Measurements from ENCODE around the gene IFIT3. TPM values are rescaled to one million over a fixed set of nuclear protein-coding genes. Genes with fewer than 3 reads are reported as not detected.

IFIT3 gene
- total and polyA plus RNA-seq, 8 donors, result 2.3 to 11.6 (median 3.9) TPM

DNA sequence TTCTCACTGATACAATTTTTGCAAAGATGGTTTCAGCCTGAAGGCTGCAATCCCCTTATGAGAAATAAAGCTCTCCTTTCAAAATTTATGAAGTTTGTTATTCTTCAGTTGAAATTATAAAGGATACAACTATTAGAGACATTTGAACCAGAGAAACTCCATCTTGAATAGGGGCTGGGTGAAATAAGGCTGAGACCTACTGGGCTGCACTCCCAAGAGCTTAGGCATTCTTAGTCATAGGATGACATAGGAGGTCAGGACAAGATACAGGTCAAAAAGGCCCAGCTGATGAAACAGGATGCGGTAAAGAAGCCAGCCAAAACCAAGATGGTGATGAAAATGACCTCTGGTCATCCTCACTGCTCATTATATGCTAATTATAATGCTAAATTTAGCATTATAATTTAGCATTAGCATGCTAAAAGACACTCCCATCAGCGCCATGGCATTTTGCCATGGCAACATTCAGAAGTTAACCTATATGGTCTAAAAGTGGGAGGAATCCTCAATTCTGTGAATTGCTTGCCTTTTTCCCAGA, 27.7 kb downstream of the IFIT3 start:
- Histone ChIP-seq H3K27me3 (no peaks in the 10 kb centered on the region), H3K4me1 (peaks cover 0 to 8% (median 6%) of the 10 kb centered on the region in 3 donors), H3K27ac (no peak overlapping the region), H3K4me3 (no peak overlapping the region), H3K36me3 (no peaks in the 10 kb centered on the region), H3K9me3 (no peaks in the 10 kb centered on the region)
- no peak for ATAC-seq
- intact Hi-C loops (cut with DNase I), result no loop called here
- WGBS, 2 donors, result 90 to 100% methylated on average over 2 of the region's 2 CpGs
- DNase-seq, result no peak
- TF ChIP-seq CTCF (IDR thresholded peaks at IDR 0.05), result no peak
- no peak for FAIRE-seq

GRCh38 chr10:89357096-89357495, 29.3 kb downstream of the IFIT3 start:
- WGBS, 2 donors, result 78 to 82% methylated on average over 1 of the region's 1 CpG
- Histone ChIP-seq H3K4me1 (no peaks in the 10 kb centered on the region), H3K27ac (no peak overlapping the region), H3K9me3 (no peaks in the 10 kb centered on the region), H3K27me3 (no peaks in the 10 kb centered on the region), H3K36me3 (no peaks in the 10 kb centered on the region), H3K4me3 (no peak overlapping the region)
- intact Hi-C loops (cut with DNase I), result no loop called here
- ATAC-seq (no peak), DNase-seq (no peak), FAIRE-seq (no peak)
- TF ChIP-seq CTCF (IDR thresholded peaks at IDR 0.05), result no peak

DNA sequence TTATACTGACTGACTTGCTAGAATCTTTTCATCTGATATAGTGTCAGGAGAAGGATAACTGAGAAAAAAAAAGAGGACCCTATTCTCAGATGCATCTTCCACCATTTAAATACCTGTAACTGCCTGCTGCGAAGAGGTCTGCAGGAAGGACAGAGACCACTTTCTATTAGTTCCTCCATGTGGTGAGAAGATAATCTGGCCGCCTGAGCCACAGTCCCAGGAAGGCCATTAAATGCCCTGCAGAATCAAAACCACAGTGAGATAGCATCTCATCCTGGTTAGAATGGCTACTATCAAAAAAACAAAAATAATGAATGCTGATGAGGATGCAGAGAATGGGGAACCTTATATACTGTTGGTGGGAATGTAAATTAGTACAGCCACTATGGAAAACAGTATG, 30.2 kb downstream of the IFIT3 start:
- no peak for TF ChIP-seq CTCF (IDR thresholded peaks at IDR 0.05)
- Histone ChIP-seq H3K4me1 (no peaks in the 10 kb centered on the region), H3K27me3 (no peaks in the 10 kb centered on the region), H3K4me3 (no peak overlapping the region), H3K27ac (no peak overlapping the region), H3K9me3 (no peaks in the 10 kb centered on the region), H3K36me3 (no peaks in the 10 kb centered on the region)
- FAIRE-seq (no peak), DNase-seq (no peak), ATAC-seq (no peak)
- WGBS, 2 donors, result 85 to 90% methylated on average over 2 of the region's 2 CpGs
- intact Hi-C loops (cut with DNase I), result no loop called here

DNA sequence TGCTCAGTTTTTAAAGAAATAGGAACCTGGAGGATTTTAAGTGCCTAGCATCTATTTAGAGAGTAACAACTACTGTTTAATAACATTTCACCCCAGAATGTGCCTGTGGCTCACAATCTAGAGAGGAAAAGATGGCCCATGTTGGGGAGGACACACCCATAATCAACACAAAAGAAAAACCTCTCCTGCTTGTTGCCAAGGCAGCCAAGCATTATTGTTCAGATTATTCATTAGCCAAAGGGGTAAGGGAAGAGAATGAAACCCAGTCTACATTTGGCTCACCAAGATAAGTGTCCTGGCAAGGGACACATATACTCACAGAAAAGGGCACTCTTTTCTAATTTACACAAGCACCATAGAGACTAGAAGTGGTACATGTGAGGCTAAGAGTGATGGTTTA, 32.4 kb downstream of the IFIT3 start:
- intact Hi-C loops (cut with DNase I), result no loop called here
- peak in 3 of 4 donors; percentile 15 to 42 (median 37) for ATAC-seq
- FAIRE-seq, result no peak
- H3K36me3 ChIP-seq, result no peaks in the 10 kb centered on the region
- no peaks in the 10 kb centered on the region for H3K27me3 ChIP-seq
- H3K27ac ChIP-seq, result no peak overlapping the region
- no peaks in the 10 kb centered on the region for H3K9me3 ChIP-seq
- TF ChIP-seq CTCF (IDR thresholded peaks at IDR 0.05), result no peak
- H3K4me3 ChIP-seq, result no peak overlapping the region
- no peak for DNase-seq
- H3K4me1 ChIP-seq, result no peaks in the 10 kb centered on the region

DNA sequence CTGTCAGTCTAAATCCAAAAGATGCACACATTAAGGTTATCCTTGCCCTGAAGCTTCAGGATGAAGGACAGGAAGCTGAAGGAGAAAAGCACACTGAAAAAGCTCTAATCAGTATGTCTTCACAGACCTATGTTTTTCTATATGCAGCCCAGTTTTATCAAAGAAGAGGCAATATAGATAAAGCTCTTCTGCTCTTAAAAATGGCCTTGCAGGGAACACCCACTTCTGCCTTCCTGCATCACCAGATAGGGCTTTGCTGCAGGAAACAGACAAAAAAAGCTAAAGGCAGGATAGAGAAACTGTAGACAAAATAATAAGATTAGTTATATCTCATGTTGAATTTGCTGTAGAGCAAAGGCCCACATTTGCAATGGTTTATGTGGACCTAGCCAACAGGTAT, 35.1 kb downstream of the IFIT3 start:
- Histone ChIP-seq H3K4me3 (no peak overlapping the region), H3K27ac (no peak overlapping the region), H3K36me3 (no peaks in the 10 kb centered on the region), H3K27me3 (no peaks in the 10 kb centered on the region), H3K4me1 (peaks cover 0 to 6% (median 0%) of the 10 kb centered on the region in 3 donors), H3K9me3 (no peaks in the 10 kb centered on the region)
- intact Hi-C loops (cut with DNase I), result no loop called here
- DNase-seq (no peak), FAIRE-seq (no peak), ATAC-seq (no peak)
- no peak for TF ChIP-seq CTCF (IDR thresholded peaks at IDR 0.05)
